ENCODE results near the gene GGT5. TPM values are rescaled to one million over a fixed set of nuclear protein-coding genes. Genes with fewer than 3 reads are reported as not detected.
"Not testable (repeated sequence)": the region's sequence is repeated elsewhere in the genome, so short reads cannot be mapped to it uniquely, and the experiment has no call there.

The GGT5 gene
- polyA plus RNA-seq, 1 experiment: 29.1 TPM

DNA sequence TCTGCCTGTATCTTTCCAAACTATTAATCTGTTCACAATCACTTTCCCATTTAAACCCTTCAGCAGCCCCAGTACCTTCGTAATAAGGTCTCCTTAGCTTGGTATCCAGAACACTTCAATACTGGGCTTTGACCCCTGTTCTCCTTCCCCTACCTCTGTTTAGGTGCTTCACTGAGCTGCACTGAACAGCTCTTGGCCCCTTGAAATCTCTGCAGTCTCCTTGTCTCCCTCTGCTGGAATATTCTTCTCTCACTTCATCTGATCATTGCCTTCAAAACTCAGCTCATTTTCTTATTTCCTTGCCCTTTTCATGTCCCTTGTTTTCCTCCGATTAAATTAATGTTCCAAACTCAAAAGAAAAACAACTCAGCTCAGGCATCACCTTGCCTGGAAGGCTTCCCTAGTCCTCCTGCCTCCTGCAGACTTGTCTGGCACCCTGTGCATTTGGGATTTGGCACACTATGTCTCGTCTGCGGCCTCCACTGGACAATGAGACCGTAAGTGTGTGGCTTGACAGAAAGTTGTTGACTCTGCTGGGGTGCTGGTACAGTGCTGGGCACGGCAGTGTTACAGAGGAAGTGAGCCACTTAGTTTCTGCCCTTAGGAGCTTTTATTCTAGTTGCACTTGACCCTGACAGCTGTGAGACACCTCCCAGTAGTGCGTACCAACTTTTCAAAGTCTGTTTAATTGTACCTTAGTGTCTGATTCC lies 30.0 kb upstream of the GGT5 start:
- TF ChIP-seq, protein P1, sequence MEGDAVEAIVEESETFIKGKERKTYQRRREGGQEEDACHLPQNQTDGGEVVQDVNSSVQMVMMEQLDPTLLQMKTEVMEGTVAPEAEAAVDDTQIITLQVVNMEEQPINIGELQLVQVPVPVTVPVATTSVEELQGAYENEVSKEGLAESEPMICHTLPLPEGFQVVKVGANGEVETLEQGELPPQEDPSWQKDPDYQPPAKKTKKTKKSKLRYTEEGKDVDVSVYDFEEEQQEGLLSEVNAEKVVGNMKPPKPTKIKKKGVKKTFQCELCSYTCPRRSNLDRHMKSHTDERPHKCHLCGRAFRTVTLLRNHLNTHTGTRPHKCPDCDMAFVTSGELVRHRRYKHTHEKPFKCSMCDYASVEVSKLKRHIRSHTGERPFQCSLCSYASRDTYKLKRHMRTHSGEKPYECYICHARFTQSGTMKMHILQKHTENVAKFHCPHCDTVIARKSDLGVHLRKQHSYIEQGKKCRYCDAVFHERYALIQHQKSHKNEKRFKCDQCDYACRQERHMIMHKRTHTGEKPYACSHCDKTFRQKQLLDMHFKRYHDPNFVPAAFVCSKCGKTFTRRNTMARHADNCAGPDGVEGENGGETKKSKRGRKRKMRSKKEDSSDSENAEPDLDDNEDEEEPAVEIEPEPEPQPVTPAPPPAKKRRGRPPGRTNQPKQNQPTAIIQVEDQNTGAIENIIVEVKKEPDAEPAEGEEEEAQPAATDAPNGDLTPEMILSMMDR (IDR thresholded peaks at IDR 0.05; ENCODE audit: insufficient read depth, low read depth, low read length): peak; percentile 14; the same call in 1 of the 2 replicates
- H3K4me3 ChIP-seq (ENCODE audit: low read depth, low read length); DNase-seq (ENCODE audit: low read depth); CTCF ChIA-PET; H3K27me3 ChIP-seq (ENCODE audit: control insufficient read depth, insufficient read depth, low read length); POLR2A ChIA-PET; H3K36me3 ChIP-seq (ENCODE audit: control insufficient read depth, insufficient read depth, low read length): not testable (repeated sequence)

DNA sequence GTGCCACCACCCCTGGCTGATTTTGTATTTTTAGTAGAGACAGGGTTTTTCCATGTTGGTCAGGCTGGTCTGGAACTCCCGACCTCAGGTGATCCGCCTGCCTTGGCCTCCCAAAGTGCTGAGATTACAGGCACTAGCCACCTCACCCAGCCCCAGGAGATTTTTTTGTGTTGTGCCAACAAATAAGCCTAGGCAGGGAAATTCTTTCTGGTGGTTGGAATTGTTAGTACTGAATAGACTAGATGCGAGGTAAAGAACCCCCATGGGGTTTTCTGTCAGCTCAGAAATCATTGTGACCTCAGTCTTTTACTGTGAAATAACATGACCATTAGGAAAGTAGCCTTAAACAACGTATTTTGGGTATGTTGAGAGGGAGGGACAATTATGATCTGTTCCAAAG lies 29.0 kb upstream of the GGT5 start:
- H3K4me3 ChIP-seq (ENCODE audit: low read depth, low read length); H3K27me3 ChIP-seq (ENCODE audit: control insufficient read depth, insufficient read depth, low read length); H3K36me3 ChIP-seq (ENCODE audit: control insufficient read depth, insufficient read depth, low read length); POLR2A ChIA-PET; DNase-seq (ENCODE audit: low read depth): not testable (repeated sequence)
- CTCF ChIA-PET: interaction anchor here (0.6 kb wide), 1 partner anchor 37 kb away, joined by 3 read pairs; no protein-coding TSS in a partner anchor

DNA sequence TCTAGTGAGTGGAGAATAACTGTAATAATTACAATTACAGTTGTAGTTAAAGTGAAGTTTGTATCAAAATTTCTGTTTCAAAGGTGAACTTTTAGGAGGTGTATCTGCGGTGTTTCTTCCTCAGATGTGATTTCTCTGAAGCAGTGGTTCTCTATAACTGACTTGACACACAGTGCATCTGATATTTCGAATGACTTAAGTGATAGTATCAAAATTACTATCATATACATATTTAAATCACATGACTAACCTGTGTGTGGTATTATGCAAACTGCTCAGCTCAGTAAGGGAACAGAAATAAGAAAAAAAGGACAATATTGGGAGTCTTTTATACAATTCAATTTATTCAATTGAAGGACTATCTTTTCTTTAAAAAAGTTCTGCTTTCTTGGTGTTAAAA lies 28.1 kb upstream of the GGT5 start:
- H3K4me3 ChIP-seq (ENCODE audit: low read depth, low read length); DNase-seq (ENCODE audit: low read depth); CTCF ChIA-PET; POLR2A ChIA-PET; H3K27me3 ChIP-seq (ENCODE audit: control insufficient read depth, insufficient read depth, low read length); H3K36me3 ChIP-seq (ENCODE audit: control insufficient read depth, insufficient read depth, low read length): not testable (repeated sequence)

DNA sequence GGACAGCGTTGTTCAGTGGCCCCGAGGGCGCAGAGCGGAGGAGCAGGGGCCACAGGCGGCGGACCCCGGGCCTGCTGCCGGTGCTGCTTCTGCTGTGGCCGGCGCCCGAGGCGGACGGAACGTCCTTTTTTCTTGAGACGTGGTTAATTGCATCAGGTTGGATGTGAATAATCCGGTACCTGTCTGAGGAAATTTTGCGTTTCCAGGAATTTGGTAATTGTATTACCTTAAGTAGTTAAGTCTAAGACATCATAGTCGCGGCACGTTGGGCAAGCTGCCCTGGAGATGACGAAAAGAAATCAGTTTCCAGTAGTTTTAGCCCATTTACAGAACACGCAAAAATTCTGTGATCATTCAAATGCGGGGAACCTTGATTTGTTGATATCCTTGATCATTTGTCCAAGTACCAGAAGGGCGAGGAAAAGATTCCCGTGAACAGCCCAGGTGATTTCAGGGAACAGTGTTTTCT lies 26.5 kb upstream of the GGT5 start:
- POLR2A ChIA-PET: no interaction called here

DNA sequence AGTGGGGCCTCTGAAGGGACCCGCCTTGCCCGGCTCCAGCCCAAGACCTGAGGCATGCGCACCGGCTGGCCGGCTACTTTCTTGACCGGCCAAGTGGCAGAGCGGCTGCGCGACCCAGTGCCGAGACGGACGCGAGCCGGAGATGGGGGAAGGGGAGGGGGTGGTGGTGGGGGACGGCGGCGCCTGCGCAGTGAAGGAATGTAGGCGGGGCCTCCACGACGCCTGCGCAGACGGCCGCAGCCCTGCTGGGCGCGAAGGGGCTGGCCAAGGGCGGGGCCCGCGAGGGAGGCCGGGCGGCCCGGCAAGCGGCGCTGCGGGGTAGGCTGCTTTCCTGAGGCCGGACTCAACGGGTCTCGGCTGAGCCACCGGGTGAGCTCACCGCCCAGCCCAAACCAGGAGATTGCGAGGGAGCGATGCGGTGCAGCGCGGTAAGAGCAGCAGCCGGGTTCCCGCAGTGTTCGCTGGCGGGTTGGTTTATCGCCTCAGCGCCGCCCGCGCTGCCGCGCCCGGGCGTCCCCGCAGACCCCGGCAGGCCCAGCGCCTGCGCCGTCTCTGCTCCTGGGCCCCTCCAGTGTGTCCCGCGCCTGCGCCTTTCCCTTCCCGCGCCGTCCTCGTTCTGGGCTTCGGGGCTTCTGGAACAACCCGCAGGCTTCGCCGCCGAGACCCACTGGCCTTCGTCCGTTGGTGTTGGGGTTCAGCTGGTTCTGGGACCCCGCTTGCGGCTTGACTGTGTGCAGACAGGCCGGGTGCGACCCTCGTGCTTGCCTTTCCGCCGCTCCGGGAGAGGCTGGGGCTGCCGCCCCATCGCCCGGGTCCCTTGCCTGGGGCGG lies 25.9 kb upstream of the GGT5 start, which contains the start of gene SPECC1L:
Gene SPECC1L (plus strand): TSS at position 276 of the 830 bp plus-strand sequence. CDS start 31,401 bp downstream, outside the sequence.
- TF ChIP-seq, protein P1 (IDR thresholded peaks at IDR 0.05; ENCODE audit: insufficient read depth, low read depth, low read length): 0 out of 2 replicates have a peak, but pooled peaks have one; percentile 14
- H3K36me3 ChIP-seq (ENCODE audit: control insufficient read depth, insufficient read depth, low read length): no peaks in the 10 kb centered on the region
- CTCF ChIA-PET: no interaction called here
- H3K4me3 ChIP-seq (ENCODE audit: low read depth, low read length): peak within 1 kb of the TSS; percentile 89
- DNase-seq (ENCODE audit: low read depth): peak; percentile 48
- POLR2A ChIA-PET: no interaction called here
- no peaks in the 10 kb centered on the region for H3K27me3 ChIP-seq (ENCODE audit: control insufficient read depth, insufficient read depth, low read length)

More for the DNA sequence above, 26.5 kb upstream of the GGT5 start:
- Histone ChIP-seq H3K36me3 (ENCODE audit: control insufficient read depth, insufficient read depth, low read length) (no peaks in the 10 kb centered on the region), H3K4me3 (ENCODE audit: low read depth, low read length) (peak overlapping the region; percentile 89), H3K27me3 (ENCODE audit: control insufficient read depth, insufficient read depth, low read length) (no peaks in the 10 kb centered on the region)
- DNase-seq (ENCODE audit: low read depth): no peak
- CTCF ChIA-PET: no interaction called here
- TF ChIP-seq, protein P1 (IDR thresholded peaks at IDR 0.05; ENCODE audit: insufficient read depth, low read depth, low read length): no peak

DNA sequence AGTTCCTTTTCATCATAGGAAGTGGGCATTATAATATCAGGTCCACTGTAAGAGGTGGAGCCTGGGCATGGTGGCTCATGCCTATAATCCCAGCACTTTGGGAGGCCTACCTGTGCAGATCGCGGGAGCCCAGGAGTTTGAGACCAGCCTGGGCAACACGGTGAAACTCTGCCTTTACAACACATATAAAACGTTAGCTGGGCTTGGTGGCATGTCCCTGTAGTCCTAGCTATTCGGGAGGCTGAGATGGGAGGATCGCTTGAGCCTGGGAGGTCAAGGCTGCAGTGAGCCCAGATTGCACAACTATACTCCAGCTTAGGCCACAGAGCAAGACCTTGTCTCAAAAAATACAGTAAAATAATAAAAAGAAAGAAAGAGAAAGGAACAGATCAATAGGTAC lies 21.6 kb upstream of the GGT5 start:
- CTCF ChIA-PET; H3K27me3 ChIP-seq (ENCODE audit: control insufficient read depth, insufficient read depth, low read length); DNase-seq (ENCODE audit: low read depth); H3K4me3 ChIP-seq (ENCODE audit: low read depth, low read length); H3K36me3 ChIP-seq (ENCODE audit: control insufficient read depth, insufficient read depth, low read length); POLR2A ChIA-PET: not testable (repeated sequence)
